ENCODE measurements around the gene PLOD1.

PLOD1 gene

GRCh38 chr1:11978301-11978700 is 43.8 kb downstream of the PLOD1 start:
- no peak for DNase-seq (ENCODE audit: low spot score)

GRCh38 chr1:11979028-11979850 is 44.7 kb downstream of the PLOD1 start:
- no peak for DNase-seq (ENCODE audit: low spot score)

- peak; percentile 96 for DNase-seq (ENCODE audit: low spot score)
These were observed 45.5 kb downstream of the PLOD1 start, which contains the start of gene MFN2 for GRCh38 chr1:11979851-11980675. MFN2 (plus strand) TSS chr1:11980444; CDS start chr1:11989169, 8,725 bp downstream.

GRCh38 chr1:11980676-11980972 is 46.1 kb downstream of the PLOD1 start:
- DNase-seq (ENCODE audit: low spot score), result no peak

GRCh38 chr1:11981378-11982009 is 47.0 kb downstream of the PLOD1 start:
- no peak for DNase-seq (ENCODE audit: low spot score)

GRCh38 chr1:11982010-11982392 is 47.5 kb downstream of the PLOD1 start:
- no peak for DNase-seq (ENCODE audit: low spot score)

- DNase-seq (ENCODE audit: low spot score), result no peak
These were observed 49.6 kb downstream of the PLOD1 start for GRCh38 chr1:11984121-11984520.

GRCh38 chr1:11984576-11984975 is 50.1 kb downstream of the PLOD1 start:
- no peak for DNase-seq (ENCODE audit: low spot score)

GRCh38 chr1:11985171-11985570 is 50.7 kb downstream of the PLOD1 start:
- DNase-seq (ENCODE audit: low spot score), result no peak

- no peak for DNase-seq (ENCODE audit: low spot score)
These were observed 51.3 kb downstream of the PLOD1 start for GRCh38 chr1:11985851-11986250.

- DNase-seq (ENCODE audit: low spot score), result no peak
These were observed 55.2 kb downstream of the PLOD1 start for GRCh38 chr1:11989669-11990068.

GRCh38 chr1:11990303-11991032 is 56.0 kb downstream of the PLOD1 start:
- DNase-seq (ENCODE audit: low spot score), result no peak

GRCh38 chr1:11991969-11992676 is 57.6 kb downstream of the PLOD1 start:
- no peak for DNase-seq (ENCODE audit: low spot score)

- no peak for DNase-seq (ENCODE audit: low spot score)
These were observed 62.7 kb downstream of the PLOD1 start for GRCh38 chr1:11997081-11997850.

GRCh38 chr1:11998636-11999035 is 64.1 kb downstream of the PLOD1 start:
- no peak for DNase-seq (ENCODE audit: low spot score)

GRCh38 chr1:11999236-11999635 is 64.7 kb downstream of the PLOD1 start:
- no peak for DNase-seq (ENCODE audit: low spot score)

- no peak for DNase-seq (ENCODE audit: low spot score)
These were observed 66.9 kb downstream of the PLOD1 start for GRCh38 chr1:12001249-12001917.

- DNase-seq (ENCODE audit: low spot score), result no peak
These were observed 67.5 kb downstream of the PLOD1 start for GRCh38 chr1:12001996-12002493.

GRCh38 chr1:12003762-12004161 is 69.2 kb downstream of the PLOD1 start:
- DNase-seq (ENCODE audit: low spot score), result no peak

Measured in SK-N-DZ (cell line).